ENCODE measurements around the gene OR51B4. TPM values are rescaled to one million over a fixed set of nuclear protein-coding genes. Genes with fewer than 3 reads are reported as not detected.

Gene OR51B4
- total RNA-seq, 1 experiment from 2014 or later: 43.7 TPM

DNA sequence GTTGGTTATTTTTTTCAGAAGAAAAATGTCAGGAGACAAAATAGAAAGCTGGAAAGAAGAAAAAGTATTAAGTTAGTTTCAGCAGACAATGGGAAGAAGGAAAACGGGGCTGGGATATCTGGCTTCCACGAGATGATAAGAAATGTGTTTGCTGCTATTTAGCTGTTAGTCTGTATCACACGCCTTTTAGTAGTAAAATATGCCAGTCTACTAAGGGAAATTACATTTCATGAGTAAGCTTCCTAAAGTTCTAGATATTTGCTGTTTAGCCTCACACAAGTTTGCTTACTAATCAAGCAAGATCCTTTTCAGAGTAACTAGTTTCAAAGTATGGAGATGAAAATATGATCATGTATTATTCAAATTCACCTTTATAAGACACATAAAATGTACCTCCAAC, 1.5 kb downstream of the OR51B4 start:
- no peak overlapping the region for H2AFZ ChIP-seq (ENCODE audit: low read depth, low read length, poor library complexity, severe bottlenecking)
- CTCF ChIA-PET: no interaction called here

More for the DNA sequence above, 1.5 kb downstream of the OR51B4 start:
- intact Hi-C loops (cut with micrococcal nuclease): no loop called here
- H3K4me1 ChIP-seq (ENCODE audit: control insufficient read depth in 1 of 2, insufficient read depth in 2 of 2, low read length in 2 of 2): no peaks in the 10 kb centered on the region
- peaks cover 7 to 26% of the 10 kb centered on the region in 2 experiments; a peak in 2 of 4 replicates for H3K36me3 ChIP-seq (ENCODE audit: control insufficient read depth in 1 of 2, insufficient read depth in 2 of 2, low read length in 2 of 2)
- H3K27ac ChIP-seq (ENCODE audit: low read depth, low read length): no peak overlapping the region
- no peaks in the 10 kb centered on the region for H3K79me2 ChIP-seq (ENCODE audit: insufficient read depth, low read length)
- no peak for DNase-seq (ENCODE audit: low read depth, low spot score)
- BruUV-seq (replicated peaks): no TSS peak
- POLR2A ChIA-PET: no interaction called here
- no peak overlapping the region for H3K4me2 ChIP-seq (ENCODE audit: low read length)
- no peak for TF ChIP-seq ELF1 (IDR thresholded peaks at IDR 0.05; ENCODE audit: borderline replicate concordance, low read depth)
- no peak for TF ChIP-seq RAD21 (IDR thresholded peaks at IDR 0.05; ENCODE audit: low read depth)
- no peak for TF ChIP-seq CEBPB (IDR thresholded peaks at IDR 0.05; ENCODE audit: low read depth)
- no peak for TF ChIP-seq YY1 (IDR thresholded peaks at IDR 0.05; ENCODE audit: extremely low read depth, insufficient replicate concordance, low read depth, low read length)
- TF ChIP-seq, protein P1, sequence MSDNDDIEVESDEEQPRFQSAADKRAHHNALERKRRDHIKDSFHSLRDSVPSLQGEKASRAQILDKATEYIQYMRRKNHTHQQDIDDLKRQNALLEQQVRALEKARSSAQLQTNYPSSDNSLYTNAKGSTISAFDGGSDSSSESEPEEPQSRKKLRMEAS (IDR thresholded peaks at IDR 0.05): no peak
- TF ChIP-seq CBX3 (IDR thresholded peaks at IDR 0.05; ENCODE audit: low read depth): no peak
- TF ChIP-seq, protein P2, sequence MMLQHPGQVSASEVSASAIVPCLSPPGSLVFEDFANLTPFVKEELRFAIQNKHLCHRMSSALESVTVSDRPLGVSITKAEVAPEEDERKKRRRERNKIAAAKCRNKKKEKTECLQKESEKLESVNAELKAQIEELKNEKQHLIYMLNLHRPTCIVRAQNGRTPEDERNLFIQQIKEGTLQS (IDR thresholded peaks at IDR 0.05): no peak
- TF ChIP-seq, protein P3, sequence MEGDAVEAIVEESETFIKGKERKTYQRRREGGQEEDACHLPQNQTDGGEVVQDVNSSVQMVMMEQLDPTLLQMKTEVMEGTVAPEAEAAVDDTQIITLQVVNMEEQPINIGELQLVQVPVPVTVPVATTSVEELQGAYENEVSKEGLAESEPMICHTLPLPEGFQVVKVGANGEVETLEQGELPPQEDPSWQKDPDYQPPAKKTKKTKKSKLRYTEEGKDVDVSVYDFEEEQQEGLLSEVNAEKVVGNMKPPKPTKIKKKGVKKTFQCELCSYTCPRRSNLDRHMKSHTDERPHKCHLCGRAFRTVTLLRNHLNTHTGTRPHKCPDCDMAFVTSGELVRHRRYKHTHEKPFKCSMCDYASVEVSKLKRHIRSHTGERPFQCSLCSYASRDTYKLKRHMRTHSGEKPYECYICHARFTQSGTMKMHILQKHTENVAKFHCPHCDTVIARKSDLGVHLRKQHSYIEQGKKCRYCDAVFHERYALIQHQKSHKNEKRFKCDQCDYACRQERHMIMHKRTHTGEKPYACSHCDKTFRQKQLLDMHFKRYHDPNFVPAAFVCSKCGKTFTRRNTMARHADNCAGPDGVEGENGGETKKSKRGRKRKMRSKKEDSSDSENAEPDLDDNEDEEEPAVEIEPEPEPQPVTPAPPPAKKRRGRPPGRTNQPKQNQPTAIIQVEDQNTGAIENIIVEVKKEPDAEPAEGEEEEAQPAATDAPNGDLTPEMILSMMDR (IDR thresholded peaks at IDR 0.05 in 2 of 3, conservative IDR thresholded peaks at IDR 0.05 in 1 of 3; ENCODE audit: borderline replicate concordance in 1 of 3, insufficient read depth in 1 of 3, low read depth in 2 of 3, low read length in 2 of 3): no peak
- no peak for TF ChIP-seq POLR2AphosphoS5 (IDR thresholded peaks at IDR 0.05; ENCODE audit: low read depth, low read length)
- no peak for TF ChIP-seq SP1 (IDR thresholded peaks at IDR 0.05; ENCODE audit: low read depth)
- no peak for TF ChIP-seq EZH2phosphoT487 (IDR thresholded peaks at IDR 0.05; ENCODE audit: borderline replicate concordance)
- TF ChIP-seq, protein P4, sequence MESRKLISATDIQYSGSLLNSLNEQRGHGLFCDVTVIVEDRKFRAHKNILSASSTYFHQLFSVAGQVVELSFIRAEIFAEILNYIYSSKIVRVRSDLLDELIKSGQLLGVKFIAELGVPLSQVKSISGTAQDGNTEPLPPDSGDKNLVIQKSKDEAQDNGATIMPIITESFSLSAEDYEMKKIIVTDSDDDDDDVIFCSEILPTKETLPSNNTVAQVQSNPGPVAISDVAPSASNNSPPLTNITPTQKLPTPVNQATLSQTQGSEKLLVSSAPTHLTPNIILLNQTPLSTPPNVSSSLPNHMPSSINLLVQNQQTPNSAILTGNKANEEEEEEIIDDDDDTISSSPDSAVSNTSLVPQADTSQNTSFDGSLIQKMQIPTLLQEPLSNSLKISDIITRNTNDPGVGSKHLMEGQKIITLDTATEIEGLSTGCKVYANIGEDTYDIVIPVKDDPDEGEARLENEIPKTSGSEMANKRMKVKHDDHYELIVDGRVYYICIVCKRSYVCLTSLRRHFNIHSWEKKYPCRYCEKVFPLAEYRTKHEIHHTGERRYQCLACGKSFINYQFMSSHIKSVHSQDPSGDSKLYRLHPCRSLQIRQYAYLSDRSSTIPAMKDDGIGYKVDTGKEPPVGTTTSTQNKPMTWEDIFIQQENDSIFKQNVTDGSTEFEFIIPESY (IDR thresholded peaks at IDR 0.05; ENCODE audit: extremely low read depth, insufficient replicate concordance, low read length): no peak
- no peak for TF ChIP-seq ZFX (IDR thresholded peaks at IDR 0.05)
- no peak for TF ChIP-seq JUND (IDR thresholded peaks at IDR 0.05)
- TF ChIP-seq POLR2A (IDR thresholded peaks at IDR 0.05; ENCODE audit: borderline replicate concordance, extremely low read depth, insufficient read depth, insufficient read length): no peak
- no peak for TF ChIP-seq FOSL1 (IDR thresholded peaks at IDR 0.05; ENCODE audit: low read depth)
- TF ChIP-seq, protein P5, sequence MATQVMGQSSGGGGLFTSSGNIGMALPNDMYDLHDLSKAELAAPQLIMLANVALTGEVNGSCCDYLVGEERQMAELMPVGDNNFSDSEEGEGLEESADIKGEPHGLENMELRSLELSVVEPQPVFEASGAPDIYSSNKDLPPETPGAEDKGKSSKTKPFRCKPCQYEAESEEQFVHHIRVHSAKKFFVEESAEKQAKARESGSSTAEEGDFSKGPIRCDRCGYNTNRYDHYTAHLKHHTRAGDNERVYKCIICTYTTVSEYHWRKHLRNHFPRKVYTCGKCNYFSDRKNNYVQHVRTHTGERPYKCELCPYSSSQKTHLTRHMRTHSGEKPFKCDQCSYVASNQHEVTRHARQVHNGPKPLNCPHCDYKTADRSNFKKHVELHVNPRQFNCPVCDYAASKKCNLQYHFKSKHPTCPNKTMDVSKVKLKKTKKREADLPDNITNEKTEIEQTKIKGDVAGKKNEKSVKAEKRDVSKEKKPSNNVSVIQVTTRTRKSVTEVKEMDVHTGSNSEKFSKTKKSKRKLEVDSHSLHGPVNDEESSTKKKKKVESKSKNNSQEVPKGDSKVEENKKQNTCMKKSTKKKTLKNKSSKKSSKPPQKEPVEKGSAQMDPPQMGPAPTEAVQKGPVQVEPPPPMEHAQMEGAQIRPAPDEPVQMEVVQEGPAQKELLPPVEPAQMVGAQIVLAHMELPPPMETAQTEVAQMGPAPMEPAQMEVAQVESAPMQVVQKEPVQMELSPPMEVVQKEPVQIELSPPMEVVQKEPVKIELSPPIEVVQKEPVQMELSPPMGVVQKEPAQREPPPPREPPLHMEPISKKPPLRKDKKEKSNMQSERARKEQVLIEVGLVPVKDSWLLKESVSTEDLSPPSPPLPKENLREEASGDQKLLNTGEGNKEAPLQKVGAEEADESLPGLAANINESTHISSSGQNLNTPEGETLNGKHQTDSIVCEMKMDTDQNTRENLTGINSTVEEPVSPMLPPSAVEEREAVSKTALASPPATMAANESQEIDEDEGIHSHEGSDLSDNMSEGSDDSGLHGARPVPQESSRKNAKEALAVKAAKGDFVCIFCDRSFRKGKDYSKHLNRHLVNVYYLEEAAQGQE (IDR thresholded peaks at IDR 0.05; ENCODE audit: low read depth): no peak
- no peak for TF ChIP-seq SIN3A (IDR thresholded peaks at IDR 0.05; ENCODE audit: low read depth)
- no peak for TF ChIP-seq EZH2 (IDR thresholded peaks at IDR 0.05)
- ATAC-seq: no peak
- H3K9me3 ChIP-seq (ENCODE audit: control insufficient read depth in 1 of 2, insufficient read depth in 1 of 2, low read depth in 1 of 2, low read length in 2 of 2): no peaks in the 10 kb centered on the region
- RAD21 ChIA-PET (ENCODE audit: low non-redundant PET in 1 of 2, low total read pairs in 2 of 2, uncharacterized antibody in 2 of 2, unreplicated experiment in 2 of 2): no interaction called here
- H3K27me3 ChIP-seq (ENCODE audit: insufficient read depth, low read length): no peaks in the 10 kb centered on the region
- H3K4me3 ChIP-seq (replicated peaks in 1 of 2; ENCODE audit: low read depth in 1 of 2, low read length in 2 of 2): no peak overlapping the region
- no peaks in the 10 kb centered on the region for H4K20me1 ChIP-seq (ENCODE audit: insufficient read depth)
- no peak overlapping the region for H3K9ac ChIP-seq (ENCODE audit: low read length)
- H3K9me2 ChIP-seq (ENCODE audit: insufficient read depth): no peaks in the 10 kb centered on the region
